ENCODE results near the gene FUBP1. TPM values are rescaled to one million over a fixed set of nuclear protein-coding genes. Genes with fewer than 3 reads are reported as not detected.

The FUBP1 gene
- total RNA-seq, 4 donors from 2014 or later, result 48.2 to 86.8 (median 51.1) TPM

DNA sequence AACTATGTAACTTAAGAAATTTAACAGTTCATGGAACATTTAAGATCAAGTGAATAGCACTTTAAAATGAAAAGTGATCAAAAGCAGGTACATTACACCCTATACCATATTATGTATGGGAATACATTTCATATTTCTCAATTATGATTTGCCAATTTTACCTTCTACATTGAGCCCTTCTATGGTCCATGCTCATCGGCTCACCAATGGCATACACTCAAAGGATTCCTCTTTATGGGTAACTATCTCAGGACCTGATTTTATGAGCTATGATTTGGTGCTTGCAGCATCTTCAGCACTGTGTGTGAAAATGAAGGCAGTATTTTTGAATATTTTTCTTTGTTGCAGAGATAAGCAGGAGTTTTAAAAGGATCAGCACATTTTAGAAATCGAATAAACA is 33.5 kb downstream of the FUBP1 start:
- no peaks in the 10 kb centered on the region for H3K27me3 ChIP-seq
- no peak overlapping the region for H3K27ac ChIP-seq (replicated peaks in 1 of 4)
- no peaks in the 10 kb centered on the region for H3K9me3 ChIP-seq
- DNase-seq (ENCODE audit: extremely low spot score), result no peak
- peak in 1 of 2 donors; percentile 64 for TF ChIP-seq POLR2AphosphoS5 (IDR thresholded peaks at IDR 0.05)
- TF ChIP-seq POLR2A (IDR thresholded peaks at IDR 0.05; ENCODE audit: low read depth), result no peak
- TF ChIP-seq, protein P1, sequence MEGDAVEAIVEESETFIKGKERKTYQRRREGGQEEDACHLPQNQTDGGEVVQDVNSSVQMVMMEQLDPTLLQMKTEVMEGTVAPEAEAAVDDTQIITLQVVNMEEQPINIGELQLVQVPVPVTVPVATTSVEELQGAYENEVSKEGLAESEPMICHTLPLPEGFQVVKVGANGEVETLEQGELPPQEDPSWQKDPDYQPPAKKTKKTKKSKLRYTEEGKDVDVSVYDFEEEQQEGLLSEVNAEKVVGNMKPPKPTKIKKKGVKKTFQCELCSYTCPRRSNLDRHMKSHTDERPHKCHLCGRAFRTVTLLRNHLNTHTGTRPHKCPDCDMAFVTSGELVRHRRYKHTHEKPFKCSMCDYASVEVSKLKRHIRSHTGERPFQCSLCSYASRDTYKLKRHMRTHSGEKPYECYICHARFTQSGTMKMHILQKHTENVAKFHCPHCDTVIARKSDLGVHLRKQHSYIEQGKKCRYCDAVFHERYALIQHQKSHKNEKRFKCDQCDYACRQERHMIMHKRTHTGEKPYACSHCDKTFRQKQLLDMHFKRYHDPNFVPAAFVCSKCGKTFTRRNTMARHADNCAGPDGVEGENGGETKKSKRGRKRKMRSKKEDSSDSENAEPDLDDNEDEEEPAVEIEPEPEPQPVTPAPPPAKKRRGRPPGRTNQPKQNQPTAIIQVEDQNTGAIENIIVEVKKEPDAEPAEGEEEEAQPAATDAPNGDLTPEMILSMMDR (IDR thresholded peaks at IDR 0.05), result no peak
- no peak for TF ChIP-seq EP300 (IDR thresholded peaks at IDR 0.05)
- peaks cover 22 to 89% (median 59%) of the 10 kb centered on the region in 4 donors for H3K36me3 ChIP-seq
- H3K4me3 ChIP-seq, result no peak overlapping the region
- intact Hi-C loops (cut with DNase I), result no loop called here
- WGBS, result 89% methylated on average over 2 of the region's 2 CpGs
- peaks cover 9 to 54% (median 36%) of the 10 kb centered on the region in 4 donors for H3K4me1 ChIP-seq

GRCh38 chr1:77942400-77943140 is 36.3 kb downstream of the FUBP1 start:
- Histone ChIP-seq H3K4me3 (no peak overlapping the region), H3K9me3 (no peaks in the 10 kb centered on the region), H3K36me3 (peaks cover 33 to 92% (median 61%) of the 10 kb centered on the region in 4 donors), H3K27ac (replicated peaks in 1 of 4) (peak overlapping the region in 1 of 4 donors; percentile 27), H3K4me1 (peaks cover 0 to 26% (median 19%) of the 10 kb centered on the region in 4 donors), H3K27me3 (no peaks in the 10 kb centered on the region)
- 85% methylated on average over 4 of the region's 4 CpGs for WGBS
- no peak for DNase-seq (ENCODE audit: extremely low spot score)
- intact Hi-C loops (cut with DNase I), result no loop called here
- TF ChIP-seq, protein P1 (IDR thresholded peaks at IDR 0.05), result no peak
- peak in 1 of 2 donors; percentile 32 for TF ChIP-seq POLR2AphosphoS5 (IDR thresholded peaks at IDR 0.05)

- H3K4me3 ChIP-seq, result no peak overlapping the region
- intact Hi-C loops (cut with DNase I), result no loop called here
- H3K9me3 ChIP-seq, result no peaks in the 10 kb centered on the region
- H3K27ac ChIP-seq (replicated peaks in 1 of 4), result no peak overlapping the region
- peaks cover 0 to 26% (median 17%) of the 10 kb centered on the region in 4 donors for H3K4me1 ChIP-seq
- TF ChIP-seq POLR2A (IDR thresholded peaks at IDR 0.05; ENCODE audit: low read depth) (no peak), POLR2AphosphoS5 (IDR thresholded peaks at IDR 0.05) (peak in 1 of 2 donors; percentile 23)
- TF ChIP-seq, protein P1 (IDR thresholded peaks at IDR 0.05), result no peak
- H3K27me3 ChIP-seq, result no peaks in the 10 kb centered on the region
- H3K36me3 ChIP-seq, result peaks cover 31 to 92% (median 68%) of the 10 kb centered on the region in 4 donors
- WGBS, result 93% methylated on average over 4 of the region's 4 CpGs
- no peak for DNase-seq (ENCODE audit: extremely low spot score)
These were observed 37.8 kb downstream of the FUBP1 start for GRCh38 chr1:77940921-77941570.

GRCh38 chr1:77938651-77939050 is 40.2 kb downstream of the FUBP1 start:
- Histone ChIP-seq H3K27me3 (no peaks in the 10 kb centered on the region), H3K9me3 (no peaks in the 10 kb centered on the region), H3K27ac (replicated peaks in 1 of 4) (no peak overlapping the region), H3K36me3 (peaks cover 45 to 96% (median 76%) of the 10 kb centered on the region in 4 donors), H3K4me3 (no peak overlapping the region), H3K4me1 (peaks cover 0 to 26% (median 17%) of the 10 kb centered on the region in 4 donors)
- intact Hi-C loops (cut with DNase I), result no loop called here
- DNase-seq (ENCODE audit: extremely low spot score), result no peak
- TF ChIP-seq, protein P1 (IDR thresholded peaks at IDR 0.05), result no peak
- TF ChIP-seq POLR2A (IDR thresholded peaks at IDR 0.05; ENCODE audit: low read depth), result no peak
- no peak for TF ChIP-seq EP300 (IDR thresholded peaks at IDR 0.05)
- TF ChIP-seq POLR2AphosphoS5 (IDR thresholded peaks at IDR 0.05), result no peak

Measured in esophagus muscularis mucosa (tissue), 4 donors.